HCEC 1CT (cell line): ENCODE measurements around the gene FAM78B.

Experiments used
- DNase-seq: peaks from one replicate; pipeline ENCODE4 v3.0.0-alpha.2; 2017

FAM78B gene

DNA sequence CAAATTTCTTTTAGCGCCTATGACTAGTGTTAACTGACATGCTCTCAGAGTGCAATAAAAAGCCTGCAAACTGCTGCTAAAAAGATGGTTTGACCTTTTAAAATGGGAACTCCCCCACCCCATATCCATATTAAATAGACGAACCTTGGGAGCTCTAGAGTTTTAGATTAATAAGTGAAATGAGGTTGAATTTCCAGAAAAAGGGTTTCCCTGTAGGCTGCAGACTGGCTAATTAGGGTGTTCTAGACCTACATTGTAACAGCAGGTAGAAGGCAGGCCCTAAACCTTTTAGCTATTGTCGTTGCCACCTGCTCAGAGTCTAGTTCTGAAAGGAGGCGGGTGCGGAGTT, 2.2 kb downstream of the FAM78B start:
- DNase-seq = no peak

DNA sequence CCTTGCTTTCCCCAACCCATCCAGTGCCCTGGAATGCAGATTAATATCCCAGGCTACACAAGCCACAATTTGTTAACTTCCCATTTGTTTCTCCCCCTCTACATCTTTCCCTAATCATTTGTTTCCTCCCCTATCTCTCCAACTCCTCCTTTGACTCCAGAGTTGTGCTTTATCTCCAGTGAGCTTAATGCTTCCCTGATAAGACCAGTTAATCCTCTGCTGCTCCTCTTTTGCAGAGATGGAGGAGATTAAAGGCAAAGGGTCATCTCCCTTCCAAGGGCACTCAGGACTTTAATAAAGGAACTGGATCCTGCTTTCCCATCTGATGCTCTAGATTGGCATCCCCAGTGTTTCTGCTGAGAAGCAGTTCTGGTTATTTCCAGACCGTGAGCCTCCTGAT, 7.1 kb downstream of the FAM78B start:
- DNase-seq = no peak

DNA sequence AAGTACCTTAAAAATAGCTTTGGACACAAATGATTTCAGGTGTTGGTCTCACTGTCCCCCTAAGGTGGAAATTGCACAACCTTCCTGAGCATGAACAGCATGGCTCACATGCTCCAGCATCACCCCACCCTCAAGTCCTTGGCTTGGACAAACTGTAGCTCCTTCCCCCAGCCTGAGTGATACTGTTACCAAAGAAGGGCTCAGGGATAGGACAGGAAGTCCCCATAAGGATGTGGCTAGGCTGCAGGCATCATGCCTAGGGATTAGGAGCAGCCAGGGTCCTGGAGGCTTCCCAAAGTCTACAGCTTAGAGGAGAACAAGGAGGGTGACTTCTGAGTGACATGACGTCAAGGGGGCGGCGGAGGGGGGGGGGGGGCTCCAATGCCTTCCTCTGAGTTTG, 10.1 kb downstream of the FAM78B start:
- DNase-seq = no peak

DNA sequence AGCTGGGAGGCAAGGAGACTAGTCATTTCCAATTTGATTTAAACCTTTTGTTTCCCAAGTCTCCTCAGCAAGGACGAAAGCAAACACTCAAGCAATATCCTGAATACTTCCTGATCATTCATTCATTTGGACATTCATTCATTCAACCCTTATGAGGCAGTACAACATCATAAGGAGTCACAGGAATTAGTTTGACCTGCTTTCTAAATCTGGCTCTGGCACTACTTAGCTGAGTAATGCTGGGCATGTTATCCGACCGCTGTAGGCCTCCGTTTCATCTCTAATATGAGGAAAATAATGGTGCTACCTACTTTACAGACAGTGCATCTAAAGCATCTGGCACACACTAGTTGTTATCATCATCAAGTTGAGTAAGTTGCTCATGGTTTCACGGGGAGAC, 11.7 kb downstream of the FAM78B start:
- DNase-seq = no peak

DNA sequence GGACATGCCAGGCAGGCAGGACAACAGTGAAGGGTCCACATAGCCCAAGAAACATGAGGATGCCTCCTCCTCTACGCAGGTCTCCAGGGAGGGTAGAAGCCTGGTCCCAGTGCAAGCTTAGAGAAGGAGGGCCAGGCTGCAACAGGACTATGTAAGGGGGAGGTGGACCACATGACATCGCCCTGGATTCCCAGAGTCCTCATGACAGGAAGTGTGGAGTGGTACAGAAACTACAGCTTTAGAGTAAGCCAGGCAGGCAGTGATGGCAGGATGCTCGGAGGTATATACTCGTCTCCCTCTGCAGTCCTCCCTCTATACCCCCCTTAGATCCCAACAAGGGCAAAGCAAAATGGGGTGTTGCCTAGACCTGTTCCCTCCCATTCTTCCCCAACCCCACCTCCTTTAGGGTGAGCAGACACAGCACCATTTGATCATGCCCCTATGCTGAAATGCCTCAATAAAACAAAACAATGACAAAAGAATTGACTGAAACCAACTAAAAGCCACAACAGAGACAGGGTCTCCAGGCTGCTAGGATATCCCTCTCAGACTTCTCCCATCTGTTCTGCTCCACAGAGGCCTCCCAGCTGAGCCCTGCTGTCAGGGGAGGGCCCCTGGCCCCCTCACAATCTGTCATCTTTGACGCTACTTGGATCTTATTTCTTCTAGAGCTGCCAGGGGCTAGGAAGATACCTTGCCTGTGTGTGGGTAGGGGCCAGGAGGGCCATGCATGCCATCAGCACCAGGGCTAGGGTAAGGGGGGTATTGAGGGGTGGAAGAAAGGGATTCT, 13.1 kb downstream of the FAM78B start:
- DNase-seq = no peak

DNA sequence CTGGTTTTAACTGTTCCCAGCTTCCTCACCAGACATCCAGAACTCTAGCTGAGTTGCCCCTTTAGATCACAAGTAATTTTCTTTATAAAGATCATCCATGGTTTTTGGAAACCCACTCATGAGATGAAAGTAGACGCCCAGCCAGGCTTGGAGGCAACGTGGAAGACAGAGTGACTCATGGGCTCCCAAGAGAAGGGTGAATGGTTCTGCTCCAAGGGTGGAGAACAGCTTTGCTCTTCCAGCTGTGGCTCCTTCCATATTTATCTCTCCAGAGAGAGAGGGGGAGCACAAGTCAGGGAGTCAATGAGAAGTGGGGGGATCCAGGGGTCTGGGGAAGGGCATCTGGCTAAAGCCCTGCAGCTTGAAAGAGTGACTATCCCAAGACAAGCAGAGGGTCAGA, 13.8 kb downstream of the FAM78B start:
- no peak for DNase-seq

DNA sequence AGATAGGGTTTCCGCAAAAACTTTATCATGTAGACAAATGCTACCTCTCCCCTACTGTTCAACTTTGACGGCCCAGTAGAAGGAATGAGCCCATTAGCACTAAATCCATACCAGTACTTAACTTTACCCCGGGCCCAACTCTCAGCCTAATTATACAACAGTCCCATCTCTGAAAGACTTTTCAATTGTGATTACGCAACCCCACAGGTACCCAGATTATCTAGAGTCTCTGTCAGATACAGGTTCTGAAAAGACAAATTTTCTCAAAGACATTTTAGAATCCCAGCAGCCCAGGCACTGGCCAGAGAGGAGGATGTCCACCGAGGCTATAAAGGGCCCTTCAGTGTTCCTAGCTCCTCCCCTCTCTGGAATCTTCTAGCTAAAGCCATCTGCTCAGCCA, 15.0 kb downstream of the FAM78B start:
- no peak for DNase-seq

DNA sequence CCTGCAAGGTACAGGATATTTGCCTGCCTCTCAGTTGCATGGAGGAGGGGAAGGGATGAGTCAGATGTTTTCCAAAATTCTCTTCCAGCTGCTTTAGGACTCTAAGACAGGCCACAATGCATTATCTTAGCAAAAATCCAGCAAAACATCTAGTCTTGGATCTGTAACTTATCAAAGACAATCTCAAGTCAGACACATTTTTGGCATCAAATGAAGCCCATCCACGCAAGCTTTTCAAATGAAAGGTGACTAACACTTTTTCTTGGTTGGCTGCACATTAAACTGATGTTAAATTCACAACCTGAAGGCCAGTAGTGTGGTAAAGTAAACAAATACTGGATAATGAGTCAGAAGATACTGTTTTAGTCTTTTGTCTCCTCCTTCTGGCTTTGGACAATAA, 21.3 kb downstream of the FAM78B start:
- no peak for DNase-seq

DNA sequence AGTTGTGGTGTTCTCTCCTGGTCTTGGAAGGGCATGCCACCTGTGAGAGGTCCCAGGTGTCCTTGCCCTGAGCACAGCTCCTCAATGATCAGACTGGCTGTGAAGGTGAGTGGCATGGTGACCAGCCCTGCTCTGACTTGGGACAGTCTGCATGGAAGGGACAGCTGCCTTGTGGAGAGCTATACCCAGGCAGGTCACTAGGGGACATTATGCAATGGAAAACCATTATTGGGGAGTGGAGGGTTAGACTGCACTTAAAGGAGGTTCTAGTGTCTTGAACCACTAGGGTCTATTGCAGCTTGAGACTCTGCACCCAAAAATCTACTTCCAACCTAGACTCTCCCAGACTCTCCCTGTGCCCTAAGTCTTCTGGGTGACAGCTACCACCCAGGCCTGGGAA, 24.8 kb downstream of the FAM78B start:
- no peak for DNase-seq

DNA sequence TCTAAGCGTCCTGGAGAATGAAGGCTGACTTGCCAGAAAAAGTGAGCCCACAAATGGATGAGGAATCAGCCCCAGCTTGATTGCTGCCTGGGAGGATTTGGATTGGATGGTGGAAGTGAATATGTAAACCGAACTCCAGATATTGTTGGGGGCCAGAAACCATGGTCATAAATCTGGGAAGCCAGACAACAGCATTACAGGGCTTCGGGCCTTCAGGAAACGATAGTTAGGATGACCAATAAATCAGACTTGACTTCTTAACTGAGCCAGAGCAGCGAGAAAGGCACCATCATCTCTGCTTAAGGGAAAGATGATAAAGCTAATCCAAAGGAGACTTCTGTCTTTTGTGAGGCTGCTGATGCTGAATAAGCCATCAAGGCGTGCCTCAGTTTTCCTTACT, 26.6 kb downstream of the FAM78B start:
- DNase-seq = no peak

DNA sequence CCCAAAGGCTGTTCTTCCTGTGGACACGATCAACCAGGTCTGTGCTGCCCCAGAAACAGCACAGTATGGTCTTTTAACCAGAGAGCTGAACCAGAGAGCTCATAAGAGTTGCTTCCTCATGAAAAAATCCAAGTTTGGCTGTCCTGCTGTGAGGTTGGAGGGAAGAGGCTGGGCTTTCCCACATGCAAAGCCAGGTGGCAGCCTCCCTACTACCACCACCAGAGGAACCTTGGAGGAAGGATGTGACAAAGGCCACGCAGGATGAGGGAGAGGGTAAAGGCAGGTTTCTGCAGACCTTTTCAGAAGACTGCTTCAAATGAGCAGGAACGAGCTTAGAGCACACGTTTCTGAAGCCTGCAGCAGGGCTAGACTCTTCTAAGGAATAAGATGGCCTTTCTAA, 27.1 kb downstream of the FAM78B start:
- no peak for DNase-seq

DNA sequence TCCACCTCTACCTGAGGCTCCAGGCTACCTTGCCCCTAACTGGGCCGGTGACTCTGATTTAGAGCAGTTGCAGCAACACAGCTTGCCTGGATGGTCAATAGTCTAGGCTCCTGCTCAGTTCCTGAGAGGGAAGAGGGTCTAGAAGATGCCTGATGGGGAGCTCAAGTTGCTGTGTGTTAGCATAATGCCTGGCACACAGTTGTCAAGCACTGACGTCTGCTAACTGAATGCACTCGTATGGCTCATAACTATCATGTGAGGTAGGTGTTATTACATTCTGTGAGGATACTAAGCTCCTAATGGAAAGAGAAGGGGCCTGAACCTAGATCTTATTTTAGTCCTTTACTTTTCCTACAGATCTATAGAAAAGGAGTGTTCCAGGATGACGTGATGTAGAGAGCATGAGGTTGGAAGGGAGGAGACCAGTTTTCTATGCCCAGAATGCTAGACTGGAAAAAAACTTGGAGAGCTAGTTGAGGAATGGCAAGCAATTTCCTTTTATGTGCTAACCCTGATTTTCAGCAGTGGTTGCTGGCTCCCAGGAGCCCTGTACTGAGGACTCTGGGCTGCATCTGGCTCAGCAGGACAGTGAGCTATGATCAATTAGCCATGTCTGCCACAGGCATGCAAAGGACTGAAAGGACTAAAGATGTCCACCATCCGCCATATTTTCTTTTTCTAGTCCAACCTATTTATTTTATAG, 30.0 kb downstream of the FAM78B start:
- DNase-seq = no peak

DNA sequence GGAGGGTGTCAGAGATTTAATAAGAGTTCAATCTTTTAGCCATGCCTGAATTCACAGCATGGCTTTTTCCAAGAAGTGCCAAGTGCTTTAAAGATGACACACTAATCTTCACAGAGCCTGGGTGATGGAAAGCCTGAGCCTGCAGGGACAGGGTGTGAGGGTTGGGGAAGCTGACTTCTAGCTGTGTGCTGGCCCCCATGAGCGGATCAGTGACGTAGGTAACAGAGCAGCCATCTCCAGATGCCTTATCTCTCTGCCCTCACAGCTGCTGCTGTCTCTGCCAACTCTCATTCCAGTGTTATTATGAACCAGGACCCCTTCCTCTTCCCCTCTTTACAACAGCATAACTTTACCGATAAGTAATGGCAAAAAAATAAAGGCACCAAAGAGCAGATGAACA, 30.6 kb downstream of the FAM78B start:
- no peak for DNase-seq

DNA sequence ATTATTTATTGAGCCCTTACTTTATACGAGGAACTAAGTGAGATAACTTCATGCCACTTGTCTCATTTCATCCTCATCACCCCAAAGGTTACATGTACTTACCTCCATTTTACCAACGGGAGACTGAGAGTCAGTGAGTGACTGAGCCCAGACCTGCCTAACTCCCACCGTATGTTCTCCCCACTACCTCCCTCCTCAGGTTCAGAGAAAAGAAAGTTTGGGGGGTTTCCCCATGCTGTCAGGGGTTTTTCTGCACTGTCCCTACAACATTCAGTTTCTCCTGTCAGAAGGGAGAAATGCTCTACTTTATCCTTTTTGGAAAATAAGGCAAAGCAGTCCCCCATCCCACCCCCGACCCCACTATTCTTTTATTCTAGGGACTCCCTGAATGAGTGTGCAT, 32.9 kb downstream of the FAM78B start:
- DNase-seq = no peak

DNA sequence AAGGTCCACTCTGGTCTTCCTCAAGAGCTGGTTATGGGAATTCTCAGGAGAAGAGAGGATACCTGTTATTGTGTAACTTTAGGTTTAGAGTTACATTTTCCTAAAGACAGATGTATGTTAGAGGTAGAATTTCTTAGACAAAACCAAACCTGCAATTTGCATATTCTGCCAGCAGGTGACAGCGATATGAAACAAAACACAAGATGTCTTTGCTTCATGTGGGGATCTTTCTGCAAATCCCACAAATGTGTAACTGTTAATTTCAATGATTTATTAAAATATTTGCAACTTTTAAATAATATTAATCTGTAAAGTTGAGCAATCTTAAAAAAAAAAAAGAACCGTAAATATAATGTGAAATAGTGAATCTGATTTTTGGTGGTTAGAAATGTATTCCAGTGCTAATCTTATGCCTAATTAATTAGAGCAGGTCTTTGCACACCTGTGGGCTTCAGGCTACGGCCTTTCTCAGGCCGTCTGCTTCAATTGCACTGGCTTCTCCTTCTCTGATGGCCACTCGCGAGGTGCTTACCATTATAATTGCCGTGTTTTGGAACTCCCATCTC, 33.4 kb downstream of the FAM78B start:
- DNase-seq = no peak

DNA sequence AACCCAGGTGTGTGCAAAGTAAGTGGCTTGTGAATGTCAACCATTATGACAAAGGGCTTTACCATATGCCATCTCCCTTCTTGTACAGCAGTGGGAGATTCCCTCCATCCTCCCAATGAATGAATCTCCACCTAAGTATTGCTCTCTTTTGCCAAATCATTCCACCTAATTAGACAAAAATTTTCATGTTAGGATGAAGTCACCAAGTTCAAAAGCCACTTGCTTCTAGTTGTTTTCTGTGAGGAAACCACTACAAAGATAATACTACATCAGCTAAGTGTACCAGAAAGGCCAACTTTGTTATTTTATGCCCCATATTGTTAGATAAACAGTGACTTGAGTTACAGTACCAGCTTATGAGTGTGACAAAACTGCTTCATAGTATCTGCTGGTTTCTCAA, 34.3 kb downstream of the FAM78B start:
- no peak for DNase-seq

DNA sequence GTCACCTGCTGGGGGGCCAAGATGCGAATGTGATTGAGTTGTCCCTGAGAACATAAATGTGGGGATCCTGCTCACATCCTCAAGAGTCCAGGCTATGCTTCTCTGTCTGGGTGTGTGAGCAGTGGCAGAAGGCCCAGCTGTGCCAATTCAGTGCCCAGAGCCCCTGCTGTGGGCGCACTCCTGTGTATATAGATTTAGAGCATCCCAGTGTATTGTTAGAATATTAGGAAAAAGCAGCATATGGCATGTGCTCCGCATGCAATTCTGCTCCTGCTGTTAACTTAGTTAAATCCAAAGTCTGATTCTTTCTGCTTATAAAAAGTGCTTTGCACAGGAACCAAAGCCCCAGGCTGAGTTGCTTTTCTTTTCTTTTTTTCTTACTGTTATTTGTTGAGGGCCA, 37.8 kb downstream of the FAM78B start:
- no peak for DNase-seq

DNA sequence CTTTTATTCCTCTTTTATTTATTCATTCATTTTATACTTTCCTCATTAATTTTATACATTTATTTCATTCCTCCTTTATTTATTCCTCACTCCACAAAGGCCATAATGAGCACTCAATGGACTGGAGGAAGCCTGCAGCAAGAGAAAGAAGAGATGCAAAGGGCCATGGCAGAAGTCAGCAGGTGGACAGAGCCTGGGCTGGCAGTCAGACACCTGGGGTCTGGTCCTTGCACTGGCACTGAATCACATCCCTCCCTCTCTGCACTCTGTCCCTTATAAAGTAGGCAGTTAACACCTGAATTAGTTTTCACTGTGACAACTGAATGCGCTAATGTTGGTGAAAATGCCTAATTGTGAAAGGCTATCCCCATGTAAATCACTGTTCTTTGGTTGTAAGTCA, 38.6 kb downstream of the FAM78B start:
- DNase-seq = no peak

DNA sequence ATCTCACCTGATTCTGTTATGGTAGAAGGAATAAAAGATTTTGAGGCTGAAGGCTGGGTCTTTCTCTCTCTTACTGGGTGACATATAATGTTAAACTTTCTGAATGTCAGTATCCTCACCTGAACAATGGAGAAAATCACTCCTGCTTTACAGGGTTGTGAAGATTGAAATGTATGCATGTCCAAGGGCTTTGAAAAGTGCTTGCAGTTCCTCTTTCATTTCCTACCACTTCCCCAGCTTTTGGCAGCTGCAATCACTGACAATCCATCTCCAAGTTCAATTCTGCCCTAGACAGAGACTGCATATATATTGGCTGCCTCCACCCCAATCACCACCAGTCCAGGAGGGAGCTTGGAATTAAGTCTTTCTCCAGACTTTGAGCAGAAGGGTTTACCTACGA, 39.8 kb downstream of the FAM78B start:
- no peak for DNase-seq

DNA sequence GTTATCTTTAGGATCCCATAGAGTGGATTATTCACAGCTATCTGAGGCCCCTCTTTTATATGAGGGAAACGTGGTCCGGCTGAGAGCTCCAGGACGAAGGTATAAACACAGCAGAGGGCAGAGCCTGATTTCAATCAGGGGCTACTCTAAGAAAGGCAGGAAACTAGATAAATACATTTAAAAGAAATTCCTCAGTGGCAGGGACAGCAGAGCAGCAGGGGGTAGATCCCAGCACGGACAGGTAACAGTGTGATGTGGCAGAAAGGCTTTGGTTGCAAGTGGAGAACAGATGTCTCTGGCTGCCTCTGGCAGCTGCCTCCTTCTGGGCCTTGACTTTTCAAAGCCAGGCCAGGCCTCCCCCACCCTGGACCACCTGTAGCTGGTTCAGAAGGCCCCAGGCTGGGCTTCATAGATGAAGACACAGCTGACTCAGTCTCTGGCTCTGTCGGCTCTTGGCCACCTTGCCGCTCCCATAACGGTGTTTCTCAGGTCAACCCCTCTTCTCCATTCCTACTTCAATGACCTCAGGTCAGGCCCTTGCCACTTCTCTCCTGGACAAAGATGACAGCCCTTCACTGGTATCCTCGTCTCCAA, 43.8 kb downstream of the FAM78B start:
- DNase-seq = no peak

DNA sequence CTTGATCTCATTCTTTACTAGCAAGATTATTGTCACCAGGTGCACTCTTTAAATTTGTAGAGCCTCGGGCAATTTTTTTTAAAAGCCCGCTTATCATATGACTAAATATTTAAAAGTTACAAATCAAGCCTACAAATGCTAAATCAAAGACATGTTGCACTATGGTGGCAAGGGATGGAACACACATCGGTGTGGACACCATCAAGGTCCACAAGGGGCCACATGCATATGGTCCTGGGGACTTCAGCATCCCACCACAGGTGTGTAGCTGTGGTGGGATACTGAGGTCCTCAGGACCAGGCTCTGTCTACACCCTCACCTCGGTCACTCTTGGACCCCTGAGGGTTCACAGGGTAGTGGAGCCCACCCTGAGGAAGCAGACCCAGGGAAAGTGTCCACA, 45.8 kb downstream of the FAM78B start:
- DNase-seq = no peak

DNA sequence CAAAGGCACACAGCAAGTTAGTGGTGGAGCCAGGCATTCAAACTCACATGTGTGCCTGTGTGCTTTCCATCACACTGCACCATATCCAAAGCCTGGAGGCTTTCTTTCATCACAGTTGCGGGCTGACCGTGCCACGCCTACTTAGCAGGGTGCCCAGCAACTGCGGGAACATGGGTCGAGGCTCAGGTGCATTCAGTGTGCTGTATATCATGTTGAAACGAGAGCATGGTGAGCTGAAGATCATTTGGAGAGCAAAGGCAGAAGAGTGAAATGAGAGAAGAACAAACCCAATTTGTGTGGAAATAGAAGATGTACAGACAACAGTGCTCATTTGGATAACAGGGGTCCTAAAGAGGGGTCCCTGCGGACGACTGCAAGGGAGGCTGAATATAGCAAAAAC, 46.5 kb downstream of the FAM78B start:
- no peak for DNase-seq

DNA sequence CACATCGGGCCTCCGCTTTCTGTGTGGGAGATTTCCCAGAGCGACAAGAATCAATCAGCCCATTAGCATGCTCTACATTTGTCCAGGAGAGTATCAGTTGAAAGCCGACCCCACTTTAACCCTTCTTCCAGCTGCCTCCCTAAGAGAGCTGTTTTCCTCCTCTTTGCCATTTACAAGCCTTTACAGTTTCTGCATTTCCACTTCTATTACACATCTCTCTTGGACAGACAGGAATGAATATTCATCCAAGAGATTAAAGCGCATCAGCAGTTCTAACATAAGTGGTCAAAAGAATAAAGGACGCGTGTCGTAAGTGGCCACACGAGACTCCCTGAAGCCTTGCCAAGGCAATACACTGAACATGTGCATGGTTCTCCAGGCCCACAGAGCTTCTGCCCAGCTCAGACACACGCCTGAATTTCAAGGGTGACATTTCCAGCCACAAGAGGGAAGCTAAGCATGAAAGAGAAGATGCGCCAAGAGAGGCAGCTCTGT, 47.3 kb downstream of the FAM78B start:
- no peak for DNase-seq

DNA sequence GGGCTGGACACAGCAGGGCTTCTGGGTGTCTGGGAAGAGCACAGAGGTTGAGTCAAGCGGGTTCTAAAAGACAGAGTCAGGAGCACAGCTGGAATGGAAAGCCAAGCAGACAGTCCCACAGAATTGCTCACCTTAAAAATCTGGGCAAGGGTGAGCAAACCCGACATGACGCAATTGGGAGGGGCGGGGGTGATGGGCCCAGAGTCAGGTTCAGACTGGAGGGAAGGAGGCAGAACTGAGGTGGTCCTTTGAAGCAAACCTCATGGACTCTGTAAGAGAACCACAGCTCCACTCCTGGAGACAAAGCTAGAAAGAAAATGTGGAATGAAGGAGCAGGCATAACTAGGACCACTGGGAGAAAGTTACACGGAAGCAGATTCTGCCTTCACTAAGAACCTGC, 49.0 kb downstream of the FAM78B start:
- DNase-seq = no peak
